HUES48 (cell line): ENCODE results near the gene POU2AF1.

Experiments used
- H3K27ac ChIP-seq: one replicate; pipeline ENCODE4 v1.7.0; 2013; ENCODE audit warnings: low read depth, low read length, inconsistent platforms
- H3K27me3 ChIP-seq: 2 replicates; pipeline ENCODE4 v1.6.1; 2013; ENCODE audit warnings: mild to moderate bottlenecking, low read length; ENCODE audit not compliant: control insufficient read depth, insufficient read depth
- H3K36me3 ChIP-seq: 2 replicates; pipeline ENCODE4 v1.6.1; 2013; ENCODE audit warnings: low read length; ENCODE audit not compliant: control insufficient read depth, insufficient read depth
- H3K4me1 ChIP-seq: 2 replicates; pipeline ENCODE4 v1.6.1; 2013; ENCODE audit warnings: mild to moderate bottlenecking, low read length; ENCODE audit not compliant: control insufficient read depth, insufficient read depth
- H3K4me3 ChIP-seq: 2 replicates; pipeline ENCODE4 v1.5.1; 2013; ENCODE audit warnings: mild to moderate bottlenecking, low read depth, low read length
- H3K9ac ChIP-seq: 2 replicates; pipeline ENCODE4 v1.6.1; 2013; ENCODE audit warnings: mild to moderate bottlenecking, low read depth, low read length, moderate library complexity
- H3K9me3 ChIP-seq: 2 replicates; pipeline ENCODE4 v1.6.1; 2013; ENCODE audit warnings: low read length; ENCODE audit not compliant: control insufficient read depth, insufficient read depth

Gene POU2AF1

GRCh38 chr11:111359223-111360149 is 19.6 kb downstream of the POU2AF1 start:
- Histone ChIP-seq H3K9me3 (no peaks in the 10 kb centered on the region), H3K27me3 (no peaks in the 10 kb centered on the region), H3K4me3 (no peak overlapping the region), H3K27ac (no peak overlapping the region), H3K9ac (no peak overlapping the region), H3K4me1 (no peaks in the 10 kb centered on the region), H3K36me3 (no peaks in the 10 kb centered on the region)

DNA sequence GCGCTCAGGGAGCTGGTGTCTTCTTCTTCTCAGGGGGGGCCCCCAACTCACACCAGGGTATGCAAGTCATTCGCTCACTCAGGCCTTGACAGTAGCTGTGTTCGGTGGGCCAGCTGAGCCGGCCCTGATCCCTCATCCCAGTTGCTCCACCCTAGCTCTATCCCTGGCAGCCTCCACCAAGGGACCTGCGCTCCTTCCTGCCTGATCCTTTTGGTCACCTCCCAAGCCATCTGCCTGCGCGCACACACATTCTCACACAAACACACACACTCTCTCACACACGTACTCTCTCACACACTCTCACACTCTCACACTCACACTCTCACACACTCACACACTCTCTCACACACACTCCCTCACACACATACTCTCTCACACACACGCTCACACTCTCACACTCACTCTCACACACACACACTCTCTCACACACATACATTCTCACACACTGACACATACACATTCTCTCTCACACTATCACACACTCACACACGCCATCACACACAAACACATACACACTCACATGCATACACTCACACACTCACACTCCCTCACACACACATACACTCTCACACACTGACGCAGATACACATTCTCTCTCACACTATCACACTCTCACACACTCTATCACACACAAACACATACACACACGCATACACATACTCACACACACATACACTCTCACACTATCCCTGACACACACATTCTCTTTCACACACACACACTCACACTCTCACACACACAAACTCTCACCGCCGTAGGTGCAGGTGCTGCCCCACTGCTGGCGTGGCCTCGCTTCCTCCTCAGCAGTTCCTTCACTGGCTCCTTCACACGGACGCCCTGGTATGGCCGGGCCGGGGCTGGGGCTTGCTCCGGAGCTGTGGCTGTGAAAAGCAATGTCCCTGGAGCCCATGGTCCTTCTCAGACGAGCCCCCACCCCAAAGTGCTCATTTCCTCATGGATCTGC is 20.8 kb downstream of the POU2AF1 start:
- no peaks in the 10 kb centered on the region for H3K9me3 ChIP-seq
- H3K4me1 ChIP-seq = no peaks in the 10 kb centered on the region
- H3K27me3 ChIP-seq = no peaks in the 10 kb centered on the region
- no peaks in the 10 kb centered on the region for H3K36me3 ChIP-seq
- no peak overlapping the region for H3K27ac ChIP-seq
- no peak overlapping the region for H3K9ac ChIP-seq
- no peak overlapping the region for H3K4me3 ChIP-seq

DNA sequence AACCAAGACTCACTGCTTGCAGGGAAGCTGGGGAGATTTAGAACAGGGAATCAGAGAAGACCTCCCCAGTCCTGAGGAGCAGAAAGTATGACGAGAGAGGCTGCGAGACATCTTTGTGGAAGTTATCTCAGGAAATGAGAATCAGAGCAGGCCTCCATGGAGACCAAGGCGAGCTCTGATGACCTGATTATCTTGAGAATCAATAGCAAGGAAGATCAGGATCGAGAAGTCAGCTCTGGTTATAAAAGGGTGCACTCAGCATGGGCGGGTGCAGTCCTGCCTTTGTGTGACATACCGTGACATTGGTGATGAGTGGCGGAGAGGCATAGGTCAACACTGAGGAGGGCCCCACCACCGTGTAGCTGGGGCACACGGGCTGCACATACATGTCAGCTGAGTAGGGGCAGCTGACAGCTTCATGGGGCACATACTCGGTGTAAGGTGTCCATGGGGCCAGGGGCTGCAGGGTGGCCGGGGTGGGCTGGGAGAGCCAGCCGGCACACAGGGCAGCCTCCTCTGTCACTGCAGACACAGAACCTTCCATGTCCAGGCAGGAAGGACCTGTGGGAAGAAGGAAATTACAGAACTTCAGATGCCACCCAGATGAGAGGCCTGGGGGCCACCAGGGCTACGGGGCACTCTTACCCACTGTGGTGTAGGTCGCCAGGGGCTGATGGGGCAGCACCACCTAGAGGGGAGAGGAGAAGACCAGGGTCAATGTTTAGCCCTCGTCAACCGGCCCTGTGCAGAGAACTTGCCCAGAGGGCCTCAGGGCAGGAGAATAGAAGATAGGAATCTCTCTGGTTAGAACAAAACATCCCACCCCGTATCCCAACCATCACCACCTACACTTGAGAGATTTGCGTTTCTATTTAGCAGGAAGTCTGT is 21.7 kb downstream of the POU2AF1 start:
- Histone ChIP-seq H3K27me3 (no peaks in the 10 kb centered on the region), H3K9me3 (no peaks in the 10 kb centered on the region), H3K4me3 (no peak overlapping the region), H3K9ac (no peak overlapping the region), H3K4me1 (no peaks in the 10 kb centered on the region), H3K27ac (no peak overlapping the region), H3K36me3 (no peaks in the 10 kb centered on the region)

DNA sequence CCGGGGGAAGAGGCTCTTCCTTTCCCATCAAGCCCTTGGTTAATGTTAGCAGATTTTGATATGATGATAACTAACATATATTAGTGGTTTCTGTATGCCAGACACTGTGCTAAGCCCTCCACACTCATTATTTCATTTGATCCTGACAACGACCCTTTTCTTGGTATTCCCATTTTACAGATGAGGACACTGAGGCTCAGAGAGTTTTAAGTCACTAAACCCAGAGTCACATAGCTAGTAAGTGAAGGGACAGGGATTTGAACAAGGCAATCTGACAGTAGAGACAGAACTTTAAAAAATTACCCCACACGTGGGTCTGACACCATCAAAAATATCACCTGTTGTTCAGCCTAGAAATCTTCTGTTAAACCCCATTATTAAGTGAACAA is 22.4 kb downstream of the POU2AF1 start:
- Histone ChIP-seq H3K27ac (no peak overlapping the region), H3K4me1 (no peaks in the 10 kb centered on the region), H3K27me3 (no peaks in the 10 kb centered on the region), H3K4me3 (no peak overlapping the region), H3K36me3 (no peaks in the 10 kb centered on the region), H3K9ac (no peak overlapping the region), H3K9me3 (no peaks in the 10 kb centered on the region)

DNA sequence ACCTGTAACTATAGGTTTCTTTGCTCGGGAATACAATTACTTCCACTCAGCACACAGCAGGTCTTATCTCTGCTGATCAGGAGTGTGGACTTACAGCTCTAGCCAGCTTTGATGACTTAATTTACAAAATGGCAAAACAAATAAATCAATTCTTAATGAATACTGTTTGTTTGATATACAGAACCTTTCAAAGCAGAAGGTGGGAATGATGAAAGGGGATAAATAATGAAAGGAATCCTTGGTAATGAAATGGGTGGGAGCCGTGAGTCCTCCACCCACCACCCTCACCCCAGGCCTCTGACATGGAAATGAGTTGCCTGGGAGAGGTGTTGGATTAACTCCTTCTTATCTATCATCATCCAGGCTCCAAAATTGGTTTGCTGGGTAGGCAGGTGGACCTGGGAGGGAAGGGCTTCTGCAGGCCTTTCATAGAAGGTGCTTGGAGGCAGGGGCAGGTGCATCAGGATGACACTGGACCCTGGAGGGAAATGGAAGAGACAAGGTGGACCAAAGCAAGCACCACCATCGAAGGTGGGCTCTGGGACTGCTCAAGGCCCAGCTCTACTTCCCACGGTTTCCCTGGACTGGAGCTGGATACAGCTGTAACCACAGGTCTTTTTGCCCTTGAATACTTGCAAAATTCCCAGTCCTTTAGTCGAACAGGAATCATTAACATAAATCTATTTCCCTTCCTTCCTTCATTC is 23.0 kb downstream of the POU2AF1 start:
- no peaks in the 10 kb centered on the region for H3K27me3 ChIP-seq
- H3K9me3 ChIP-seq = no peaks in the 10 kb centered on the region
- H3K4me1 ChIP-seq = no peaks in the 10 kb centered on the region
- no peak overlapping the region for H3K27ac ChIP-seq
- no peak overlapping the region for H3K4me3 ChIP-seq
- no peaks in the 10 kb centered on the region for H3K36me3 ChIP-seq
- no peak overlapping the region for H3K9ac ChIP-seq

DNA sequence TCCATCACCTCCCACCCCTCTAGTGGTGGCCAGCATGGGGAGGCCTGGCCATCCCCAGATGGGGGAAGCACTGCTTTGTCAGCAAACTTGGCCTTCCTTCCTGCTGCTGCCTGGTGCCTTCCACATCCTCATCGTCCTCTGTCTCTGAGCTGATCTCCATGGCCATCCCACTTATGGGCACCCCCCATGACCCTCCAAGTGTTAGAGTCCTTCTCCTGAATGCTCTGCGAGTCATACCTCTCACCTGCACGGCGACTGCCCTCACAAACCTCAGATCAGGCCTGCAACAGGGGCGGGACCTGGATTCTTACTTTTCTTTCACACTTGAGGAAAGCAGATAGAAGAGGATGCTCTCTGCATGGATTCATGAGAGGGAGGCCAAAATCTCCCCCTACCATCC is 24.0 kb downstream of the POU2AF1 start:
- no peak overlapping the region for H3K9ac ChIP-seq
- no peak overlapping the region for H3K4me3 ChIP-seq
- no peaks in the 10 kb centered on the region for H3K9me3 ChIP-seq
- H3K36me3 ChIP-seq = no peaks in the 10 kb centered on the region
- no peaks in the 10 kb centered on the region for H3K27me3 ChIP-seq
- H3K27ac ChIP-seq = no peak overlapping the region
- no peaks in the 10 kb centered on the region for H3K4me1 ChIP-seq

DNA sequence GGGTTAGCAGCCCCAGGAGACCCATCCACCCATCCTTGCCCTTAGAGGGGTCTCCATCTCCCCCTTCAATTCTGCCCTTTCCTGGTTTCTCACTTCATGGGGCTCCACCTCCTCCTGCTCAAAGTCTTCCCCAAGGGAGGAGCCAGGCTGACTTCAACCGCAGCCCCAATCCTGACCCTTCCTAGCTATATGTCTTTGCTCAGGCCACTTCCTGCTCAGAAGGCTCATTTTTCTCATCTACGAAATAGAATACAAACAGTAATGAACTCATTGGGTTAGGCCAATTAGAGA is 24.5 kb downstream of the POU2AF1 start:
- H3K9me3 ChIP-seq = no peaks in the 10 kb centered on the region
- H3K36me3 ChIP-seq = no peaks in the 10 kb centered on the region
- H3K4me3 ChIP-seq = no peak overlapping the region
- no peak overlapping the region for H3K9ac ChIP-seq
- no peaks in the 10 kb centered on the region for H3K4me1 ChIP-seq
- H3K27me3 ChIP-seq = no peaks in the 10 kb centered on the region
- no peak overlapping the region for H3K27ac ChIP-seq

DNA sequence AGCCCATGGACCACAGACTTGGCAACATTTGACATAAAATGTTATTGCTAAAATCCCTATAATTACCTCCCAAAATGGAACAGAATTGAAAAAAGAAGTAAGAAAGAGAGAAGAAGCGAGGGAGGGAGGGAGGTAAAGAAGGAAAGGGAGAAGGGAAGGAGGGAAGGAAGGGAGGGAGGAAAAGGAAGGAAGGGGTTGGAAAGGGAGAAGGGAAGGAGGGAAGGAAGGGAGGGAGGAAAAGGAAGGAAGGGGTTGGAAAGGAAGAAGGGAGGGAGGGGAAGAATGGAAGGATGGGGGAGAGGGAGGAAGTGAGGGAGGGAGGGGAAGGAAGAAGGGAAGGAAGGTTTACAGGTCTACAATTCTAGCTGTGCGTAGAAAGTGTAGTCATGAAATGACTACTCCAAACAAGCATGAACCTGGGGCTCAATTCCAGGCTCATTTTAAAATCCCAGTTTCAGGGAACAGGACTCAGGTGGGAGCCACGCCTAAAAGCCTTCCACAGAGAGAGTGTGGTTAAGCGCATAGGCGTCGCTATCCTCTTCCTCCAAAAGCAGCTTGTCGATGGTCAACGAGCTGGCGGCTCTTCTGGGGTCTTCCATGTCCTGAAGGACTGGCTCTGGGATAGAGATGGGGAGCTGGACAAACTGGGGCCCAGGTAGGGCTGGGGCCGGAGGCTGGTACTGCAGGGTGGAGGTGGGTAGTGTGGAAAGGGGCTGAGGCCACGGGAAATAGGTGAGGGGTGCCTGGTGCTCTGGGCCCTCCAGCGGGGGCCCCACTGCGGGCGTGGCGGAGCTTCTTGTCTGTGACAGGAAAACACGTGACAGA is 25.1 kb downstream of the POU2AF1 start:
- no peak overlapping the region for H3K9ac ChIP-seq
- H3K36me3 ChIP-seq = no peaks in the 10 kb centered on the region

GRCh38 chr11:111352935-111353710 is 26.0 kb downstream of the POU2AF1 start:
- no peaks in the 10 kb centered on the region for H3K27me3 ChIP-seq
- H3K4me1 ChIP-seq = no peaks in the 10 kb centered on the region
- H3K9me3 ChIP-seq = no peaks in the 10 kb centered on the region
- H3K36me3 ChIP-seq = no peaks in the 10 kb centered on the region
- no peak overlapping the region for H3K4me3 ChIP-seq
- H3K9ac ChIP-seq = no peak overlapping the region
- no peak overlapping the region for H3K27ac ChIP-seq

More for the DNA sequence above, 25.1 kb downstream of the POU2AF1 start:
- H3K4me3 ChIP-seq = no peak overlapping the region
- no peak overlapping the region for H3K27ac ChIP-seq
- H3K27me3 ChIP-seq = no peaks in the 10 kb centered on the region
- H3K4me1 ChIP-seq = no peaks in the 10 kb centered on the region
- no peaks in the 10 kb centered on the region for H3K9me3 ChIP-seq
